HG02588 (cell line): ENCODE results near the gene IFI35.

Experiments used
- ATAC-seq: cut with Tn5 transposase; IDR thresholded peaks from one replicate; pipeline ENCODE4 v1.9.1; 2021; ENCODE audit warnings: mild to moderate bottlenecking, moderate library complexity; ENCODE audit not compliant: unreplicated experiment

IFI35 gene

GRCh38 chr17:43020789-43021740, 14.5 kb downstream of the IFI35 start:
- ATAC-seq = no peak

DNA sequence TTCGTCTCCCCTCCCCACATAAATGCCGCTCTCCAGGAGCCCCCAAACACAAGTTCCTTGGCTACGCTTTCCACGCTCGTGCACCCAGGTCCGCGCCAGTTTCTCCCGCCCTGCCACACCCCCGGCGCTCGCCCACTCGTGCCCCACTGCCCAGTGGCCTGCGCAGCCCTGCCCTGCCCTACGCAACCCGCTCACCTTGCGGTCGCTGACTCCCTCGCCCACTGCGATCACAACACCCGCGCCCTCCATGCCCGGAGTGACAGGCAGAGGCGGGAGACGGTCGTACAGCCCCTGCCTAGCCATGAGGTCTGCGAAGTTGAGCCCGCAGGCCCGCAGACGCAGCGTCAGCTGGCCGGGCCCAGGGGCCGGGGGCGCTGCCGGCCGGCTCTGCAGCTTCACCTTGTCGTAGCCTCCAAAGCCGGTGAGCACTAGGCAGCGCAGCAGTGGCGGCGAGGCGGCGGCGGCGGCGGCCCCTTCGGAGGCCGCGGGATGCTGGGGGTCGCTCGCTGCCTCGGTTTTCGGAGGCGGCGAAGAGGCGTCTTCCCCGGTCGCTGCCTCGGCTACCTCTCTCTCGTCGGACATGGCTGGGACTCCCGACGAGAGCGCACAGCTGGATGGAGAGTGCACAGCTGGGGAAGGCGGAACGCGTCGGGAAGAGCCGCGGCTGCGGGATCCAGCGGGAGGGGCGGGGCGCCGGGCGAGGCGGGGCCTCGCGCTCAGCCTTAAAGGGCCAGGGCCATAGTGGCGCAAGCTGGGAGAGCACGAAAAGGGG, 15.3 kb downstream of the IFI35 start, which contains the start of gene VAT1:
TSS of gene VAT1 (minus strand) at position 645 of the 772 bp plus-strand sequence. CDS start at position 582, 63 bp downstream.
- no peak for ATAC-seq

GRCh38 chr17:43024407-43025289, 18.1 kb downstream of the IFI35 start, which contains the start of gene RND2:
TSS of gene RND2 (plus strand) at chr17:43025231. CDS start at chr17:43025348, 117 bp downstream.
- no peak for ATAC-seq

GRCh38 chr17:43025290-43025657, 18.7 kb downstream of the IFI35 start:
- no peak for ATAC-seq

GRCh38 chr17:43025766-43026537, 19.4 kb downstream of the IFI35 start:
- ATAC-seq = no peak

- ATAC-seq = no peak
These were observed 20.0 kb downstream of the IFI35 start for GRCh38 chr17:43026595-43026994.

- no peak for ATAC-seq
These were observed 20.8 kb downstream of the IFI35 start for GRCh38 chr17:43027091-43028032.

GRCh38 chr17:43028221-43028861, 21.8 kb downstream of the IFI35 start:
- ATAC-seq = no peak

DNA sequence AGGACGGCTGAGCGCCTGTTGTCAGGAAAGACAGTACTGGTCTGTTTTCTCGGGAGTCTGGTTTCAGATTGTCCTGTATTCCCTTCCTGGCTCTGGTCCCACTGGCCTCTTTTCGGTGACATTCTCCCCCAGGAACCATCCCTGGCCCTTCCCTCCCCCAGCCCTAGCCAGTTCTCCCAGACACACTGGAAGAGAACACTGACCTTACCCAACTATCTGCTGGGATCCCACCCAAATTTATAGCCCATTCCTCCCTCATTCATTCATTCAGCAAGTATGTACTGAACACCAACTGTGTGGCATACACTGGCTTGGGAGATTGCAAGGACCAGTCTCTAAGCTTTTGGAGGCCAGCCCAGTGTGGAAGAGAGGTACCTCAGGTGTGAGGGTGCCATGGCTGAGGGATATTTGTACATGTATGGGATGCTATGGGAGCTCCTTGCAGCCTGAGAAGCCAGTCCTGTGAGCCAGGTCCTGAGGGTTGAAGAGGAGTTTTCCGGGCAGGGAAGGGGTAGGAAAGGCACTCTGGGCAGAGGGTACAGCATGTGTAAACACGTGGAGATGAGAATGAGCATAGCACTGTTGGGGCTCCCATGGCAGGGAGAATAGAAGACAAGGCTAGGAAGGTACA, 23.7 kb downstream of the IFI35 start:
- ATAC-seq = no peak

GRCh38 chr17:43031666-43032065, 25.1 kb downstream of the IFI35 start:
- ATAC-seq = no peak

GRCh38 chr17:43033948-43034881, 27.6 kb downstream of the IFI35 start:
- no peak for ATAC-seq

DNA sequence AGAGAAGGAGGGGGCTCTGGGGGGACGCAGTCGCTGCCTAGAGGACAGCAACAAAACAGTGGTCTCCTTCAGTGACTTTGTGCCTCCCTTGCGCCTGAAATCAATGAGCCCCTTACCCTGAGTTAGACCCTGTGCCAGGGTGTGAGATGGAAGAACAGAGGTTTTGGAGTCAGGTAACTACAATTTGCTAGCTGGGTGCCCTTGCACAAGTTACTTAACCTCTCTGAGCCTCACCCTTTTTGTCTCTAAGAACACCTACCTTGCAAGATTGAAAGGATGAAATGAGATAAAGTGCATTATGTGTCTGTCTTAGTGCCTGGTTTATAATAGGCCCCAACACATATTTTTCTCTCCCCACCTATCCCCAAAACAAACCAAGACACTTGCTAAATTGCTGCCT, 28.3 kb downstream of the IFI35 start:
- ATAC-seq = no peak

DNA sequence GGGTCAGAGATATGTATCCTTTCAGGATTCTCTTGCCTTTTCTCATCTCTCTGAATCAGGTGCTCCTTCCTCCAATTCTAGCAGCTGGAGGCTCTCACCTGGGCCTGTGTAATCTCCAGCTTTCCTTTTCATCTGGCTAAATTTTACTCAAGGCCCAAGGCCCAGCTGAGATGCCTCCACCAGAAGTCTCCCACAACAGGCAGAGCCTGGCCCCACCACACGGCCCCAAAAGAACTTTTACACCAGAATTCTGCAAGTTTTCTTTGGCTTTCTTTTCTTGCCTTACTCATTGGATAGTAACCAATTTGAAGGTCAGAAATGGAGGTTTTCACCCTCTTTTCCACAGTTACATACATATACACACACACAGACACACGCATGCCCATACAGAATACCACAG, 33.1 kb downstream of the IFI35 start:
- ATAC-seq = no peak

GRCh38 chr17:43040655-43041054, 34.1 kb downstream of the IFI35 start:
- no peak for ATAC-seq

DNA sequence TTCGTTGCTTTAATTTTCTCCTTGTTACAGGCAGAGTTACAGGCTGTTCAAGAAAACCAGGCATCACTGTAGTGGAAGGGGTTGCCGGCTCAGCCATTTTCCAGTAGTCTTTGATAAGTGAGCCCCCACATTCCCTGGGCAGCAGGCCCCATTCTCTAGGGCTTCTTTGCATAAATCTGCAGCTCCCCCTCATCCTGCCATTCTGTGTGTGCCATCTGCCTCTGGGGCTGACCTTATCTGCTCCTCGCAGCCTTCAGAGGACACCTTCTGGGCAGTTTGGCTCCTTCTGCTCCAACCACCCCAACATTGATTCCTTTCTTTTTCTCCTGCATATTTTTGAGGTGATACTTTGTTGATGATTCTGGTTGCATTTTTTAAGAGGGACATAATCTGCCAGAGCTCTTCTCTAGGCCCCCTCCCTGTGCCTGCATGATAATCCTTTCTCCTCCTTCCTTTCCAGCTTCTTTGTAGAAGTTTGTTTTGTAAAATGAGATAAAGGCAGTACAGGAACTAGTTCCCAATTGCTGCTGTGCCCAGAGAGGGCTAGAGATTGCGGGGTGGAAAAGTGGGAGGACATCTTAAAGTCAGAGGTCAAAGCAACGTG, 35.5 kb downstream of the IFI35 start:
- ATAC-seq = no peak

GRCh38 chr17:43043307-43043706, 36.7 kb downstream of the IFI35 start:
- ATAC-seq = no peak
